GM12878 (cell line): ENCODE measurements around the gene C2CD4D. TPM values are rescaled to one million over a fixed set of nuclear protein-coding genes. Genes with fewer than 3 reads are reported as not detected.

Experiments used
- BCL3 ChIP-seq: IDR thresholded peaks from 2 replicates; pipeline ENCODE4 v1.6.1; 2011; ENCODE audit warnings: borderline replicate concordance, low read depth, mild to moderate bottlenecking, moderate library complexity, low read length; ENCODE audit not compliant: insufficient read depth, poor library complexity, severe bottlenecking
- CBX3 ChIP-seq: fragments of 200-600 bp; sonication (generic); IDR thresholded peaks from 2 replicates; pipeline ENCODE4 v1.6.1; 2016; ENCODE audit warnings: low read depth, borderline replicate concordance
- CHD1 ChIP-seq: IDR thresholded peaks from 2 replicates; pipeline ENCODE4 v1.6.1; 2012; ENCODE audit warnings: low read depth, low read length, improper control_type of control experiment
- CHD4 ChIP-seq: fragments of 200-600 bp; sonication (generic); IDR thresholded peaks from 2 replicates; pipeline ENCODE4 v1.6.1; 2016; ENCODE audit warnings: mild to moderate bottlenecking
- EED ChIP-seq: sonication (generic); IDR thresholded peaks from 2 replicates; pipeline ENCODE4 v1.6.1; 2016; ENCODE audit warnings: antibody characterized with exemption, low read depth
- ELK1 ChIP-seq: IDR thresholded peaks from 2 replicates; pipeline ENCODE4 v1.6.1; 2012; ENCODE audit warnings: low read depth, low read length, improper control_type of control experiment
- ESRRA ChIP-seq: IDR thresholded peaks from 2 replicates; pipeline ENCODE4 v1.6.1; 2012; ENCODE audit warnings: mild to moderate bottlenecking, low read length, improper control_type of control experiment
- FOXK2 ChIP-seq: fragments of 450-650 bp; IDR thresholded peaks from 2 replicates; pipeline ENCODE4 v1.6.1; 2017; ENCODE audit warnings: mild to moderate bottlenecking, moderate library complexity
- IKZF2 ChIP-seq, 2 experiments: fragments of 450-650 bp; IDR thresholded peaks; 2 replicates each; pipeline ENCODE4 v1.6.1; 2017; ENCODE audit warnings: mild to moderate bottlenecking in 2 of 2, moderate library complexity in 2 of 2
- IRF3 ChIP-seq: fragments of 450-650 bp; IDR thresholded peaks from 2 replicates; pipeline ENCODE4 v1.6.1; 2014; ENCODE audit warnings: mild to moderate bottlenecking
- JUNB ChIP-seq: IDR thresholded peaks from 2 replicates; pipeline ENCODE4 v1.6.1; 2016; ENCODE audit warnings: antibody characterized with exemption, mild to moderate bottlenecking
- JUND ChIP-seq: IDR thresholded peaks from 2 replicates; pipeline ENCODE4 v1.6.1; 2012; ENCODE audit warnings: low read depth, mild to moderate bottlenecking, low read length, improper control_type of control experiment, moderate library complexity
- MXI1 ChIP-seq: fragments of 150-350 bp; IDR thresholded peaks from 2 replicates; pipeline ENCODE4 v1.6.1; 2011; ENCODE audit warnings: low read depth, mild to moderate bottlenecking, inconsistent platforms, low read length, improper control_type of control experiment
- MYC ChIP-seq: IDR thresholded peaks from 2 replicates; pipeline ENCODE4 v1.6.1; 2011; ENCODE audit warnings: mild to moderate bottlenecking, low read length, moderate library complexity, inconsistent platforms; ENCODE audit not compliant: insufficient read depth, insufficient replicate concordance, insufficient read length, severe bottlenecking
- PBX3 ChIP-seq: IDR thresholded peaks from 2 replicates; pipeline ENCODE4 v1.6.1; 2011; ENCODE audit warnings: mild to moderate bottlenecking, low read depth, low read length, moderate library complexity; ENCODE audit not compliant: insufficient replicate concordance
- SIN3A ChIP-seq: IDR thresholded peaks from 2 replicates; pipeline ENCODE4 v1.6.1; 2012; ENCODE audit warnings: low read depth, low read length, improper control_type of control experiment
- SRF ChIP-seq, 2 experiments: IDR thresholded peaks; 2 replicates each; pipeline ENCODE4 v1.6.1; 2011; ENCODE audit warnings: low read depth in 2 of 2, low read length in 2 of 2, mild to moderate bottlenecking in 1 of 2, moderate library complexity in 1 of 2
- STAT1 ChIP-seq: fragments of 450-650 bp; conservative IDR thresholded peaks from 2 replicates; pipeline ENCODE4 v1.6.1; 2014; ENCODE audit warnings: antibody characterized with exemption, mild to moderate bottlenecking
- ZBTB40 ChIP-seq: fragments of 450-650 bp; IDR thresholded peaks from 2 replicates; pipeline ENCODE4 v1.6.1; 2016; ENCODE audit warnings: mild to moderate bottlenecking, moderate library complexity, borderline replicate concordance
- ZNF207 ChIP-seq: fragments of 450-650 bp; IDR thresholded peaks from 2 replicates; pipeline ENCODE4 v1.6.1; 2014; ENCODE audit warnings: antibody characterized with exemption, mild to moderate bottlenecking, borderline replicate concordance
- polyA plus RNA-seq, 11 experiments: library from polyadenylated mRNA; depleted of rRNA in 4 of 11; unstranded in 6 of 11; stranded (reverse) in 5 of 11; fragments of >200 nt; fragmentation: Nextera tagmentation in 4 of 11; fragmentation: Illumina TruSeq in 1 of 11; extraction: Ambion mirVana in 4 of 11; extraction: Trizol in 1 of 11; gene quantifications; 1 replicate in 1 of 11; 2 replicates in 10 of 11; pipeline versions ENCODE4 v1.2.1 to v1.2.3, GENCODE V29; 2011 to 2016; ENCODE audit warnings: inconsistent platforms in 2 of 11, missing spikeins in 2 of 11, low read depth in 1 of 11
- total RNA-seq, 4 experiments: library from RNA; depleted of rRNA in 3 of 4; stranded (reverse); fragments of >200 nt in 3 of 4; fragmentation: Illumina TruSeq in 1 of 4; extraction: Trizol in 1 of 4; gene quantifications; 2 replicates each; pipeline versions ENCODE4 v1.2.1 to v1.2.3, GENCODE V29; 2013 to 2021

Gene C2CD4D
- total and polyA plus RNA-seq, 10 of the 15 experiments (the other 5 are each of a cell fraction or from before 2014, with no cell fraction given) = 0.03 to 0.67 (median 0.13) TPM; not detected in 4

GRCh38 chr1:151839457-151840403 is at the start of gene C2CD4D (continued):
- TF ChIP-seq ZBTB40 (0 out of 2 replicates have a peak, but pooled peaks have one; percentile 30), SIN3A (0 out of 2 replicates have a peak, but pooled peaks have one; percentile 45), SRF (IDR thresholded peaks at IDR 0.05; ENCODE audit: low read depth in 2 of 2, low read length in 2 of 2) (no peak), MXI1 (peak; percentile 46; the same call in 1 of the 2 replicates), FOXK2 (no peak), JUNB (no peak), EED (no peak), ELK1 (no peak), ZNF207 (no peak), MYC (no peak), BCL3 (no peak), CBX3 (no peak), PBX3 (no peak), JUND (no peak), CHD1 (no peak), IRF3 (no peak), ESRRA (0 out of 2 replicates have a peak, but pooled peaks have one; percentile 30), STAT1 (no peak), CHD4 (no peak), IKZF2 (IDR thresholded peaks at IDR 0.05) (peak; percentile 42 to 55; a peak in 3 of 4 replicates)
